KOPT-K1 (cell line): Measurements from ENCODE around the gene PCMTD2.
"Not testable (repeated sequence)": the region's sequence is repeated elsewhere in the genome, so short reads cannot be mapped to it uniquely, and the experiment has no call there.

Experiments
- H3K27ac ChIP-seq: fragments of 200-600 bp; sonication (generic); 2 replicates; pipeline ENCODE4 v1.5.1; 2016; ENCODE audit warnings: antibody characterized with exemption, mild to moderate bottlenecking, low read depth, low read length; ENCODE audit not compliant: poor library complexity, severe bottlenecking
- H3K36me3 ChIP-seq: fragments of 200-600 bp; sonication (generic); 2 replicates; pipeline ENCODE4 v1.5.1; 2017; ENCODE audit warnings: antibody characterized with exemption, mild to moderate bottlenecking, low read length, moderate library complexity; ENCODE audit not compliant: insufficient read depth
- H3K9me3 ChIP-seq: fragments of 200-600 bp; sonication (generic); 2 replicates; pipeline ENCODE4 v1.5.1; 2017; ENCODE audit warnings: antibody characterized with exemption, low read length, mild to moderate bottlenecking; ENCODE audit not compliant: insufficient read depth, poor library complexity, severe bottlenecking

PCMTD2 gene

DNA sequence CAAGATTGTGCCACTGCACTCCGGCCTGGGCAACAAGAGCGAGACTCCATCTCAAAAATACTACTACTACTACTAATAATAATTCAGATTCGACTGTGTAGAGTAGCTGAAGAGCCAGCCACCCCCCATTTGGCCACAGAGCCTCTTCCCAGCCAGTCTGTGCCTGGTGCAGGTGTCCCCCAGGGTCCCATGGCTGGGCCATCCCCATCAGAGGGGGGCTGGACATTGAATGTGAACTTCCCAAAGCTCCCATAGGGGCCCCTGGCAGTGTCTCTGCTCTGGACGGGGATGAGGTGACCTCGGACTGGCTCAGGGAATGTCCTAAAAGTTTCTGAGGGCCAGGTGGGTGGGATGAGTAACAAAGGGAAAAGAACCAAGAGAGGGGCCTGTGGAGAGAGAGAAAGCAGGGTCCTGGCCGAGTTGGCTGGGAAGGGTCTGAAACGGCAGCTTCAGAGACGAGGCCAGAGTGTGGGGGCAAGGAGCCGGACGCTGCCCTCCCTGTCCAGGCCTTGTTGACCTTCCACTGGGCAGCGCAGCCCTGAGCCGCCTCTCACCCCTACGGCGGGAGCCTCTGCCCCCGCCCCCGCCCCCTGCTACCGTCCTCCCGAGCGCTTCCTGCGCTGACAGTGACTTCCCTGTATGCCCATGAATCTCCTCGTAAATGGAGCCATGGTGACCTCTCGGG is 24.9 kb upstream of the PCMTD2 start:
- Histone ChIP-seq H3K9me3 (no peaks in the 10 kb centered on the region), H3K27ac (no peak overlapping the region), H3K36me3 (no peaks in the 10 kb centered on the region)

DNA sequence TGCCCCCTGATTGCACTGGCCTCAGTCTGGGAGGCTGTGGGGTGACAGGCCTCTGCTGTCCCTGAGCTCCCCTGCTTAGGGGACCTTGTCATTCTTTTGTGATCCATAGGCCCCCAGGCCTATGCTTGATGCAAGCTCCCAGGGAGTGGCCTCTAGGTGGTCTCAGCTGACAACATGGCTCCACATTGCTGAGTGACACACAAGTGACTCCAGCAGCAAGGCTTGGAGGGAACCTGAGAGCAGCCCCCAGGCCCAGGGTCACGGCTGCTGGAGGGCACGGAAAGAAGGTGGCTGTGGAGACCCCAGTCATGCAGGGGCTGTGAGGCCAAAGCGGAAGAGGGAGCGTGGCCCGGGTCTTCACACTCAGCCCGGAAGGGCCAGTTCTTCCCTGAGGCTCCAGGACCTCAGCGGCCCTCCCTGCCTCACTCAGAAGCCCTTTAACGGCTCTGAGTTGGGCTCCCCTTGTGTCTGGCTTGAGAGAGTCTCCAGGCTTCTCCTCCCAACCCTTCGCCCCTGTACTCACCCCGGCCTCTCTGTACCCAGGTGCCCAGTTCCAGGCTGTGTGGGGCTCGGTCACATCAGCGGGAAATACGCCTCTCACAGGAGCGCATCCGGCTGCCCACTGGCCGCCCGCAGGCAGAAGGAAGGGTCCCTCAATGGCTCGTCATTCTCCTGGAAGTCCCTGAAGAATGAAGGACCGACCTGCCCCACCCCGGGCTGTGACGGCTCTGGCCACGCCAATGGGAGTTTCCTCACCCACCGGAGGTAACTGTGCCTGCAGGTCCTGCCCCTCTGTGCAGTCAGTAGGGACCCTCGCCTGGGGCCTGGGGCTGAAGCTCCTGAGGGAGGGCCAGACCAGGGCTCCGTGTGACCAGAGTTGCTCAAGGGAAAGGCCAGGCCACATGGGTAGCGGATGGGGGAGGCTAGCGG is 23.7 kb upstream of the PCMTD2 start:
- peak overlapping the region; percentile 2 for H3K27ac ChIP-seq
- no peaks in the 10 kb centered on the region for H3K36me3 ChIP-seq
- no peaks in the 10 kb centered on the region for H3K9me3 ChIP-seq

DNA sequence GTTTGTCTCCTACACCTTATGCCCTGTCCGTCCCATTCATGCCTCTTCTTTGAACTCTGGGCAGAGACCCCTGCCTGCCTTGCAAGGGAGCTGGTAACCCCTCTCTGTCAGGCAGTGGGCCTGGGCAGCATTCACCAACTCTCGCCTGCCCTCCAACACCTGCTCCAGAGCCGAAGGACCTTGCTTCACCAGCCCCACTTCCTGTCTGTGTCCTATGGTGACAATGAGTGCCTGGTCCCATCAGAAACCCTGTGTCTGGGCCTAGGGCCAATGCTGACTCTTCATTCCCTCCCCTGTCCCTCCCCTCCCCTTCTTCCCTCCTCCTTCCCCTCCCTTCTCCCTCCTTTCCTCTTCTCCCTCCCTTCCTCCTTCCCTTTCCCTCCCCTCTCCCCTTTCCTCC is 22.8 kb upstream of the PCMTD2 start:
- Histone ChIP-seq H3K27ac (peak overlapping the region; percentile 2), H3K36me3 (no peaks in the 10 kb centered on the region), H3K9me3 (no peaks in the 10 kb centered on the region)

DNA sequence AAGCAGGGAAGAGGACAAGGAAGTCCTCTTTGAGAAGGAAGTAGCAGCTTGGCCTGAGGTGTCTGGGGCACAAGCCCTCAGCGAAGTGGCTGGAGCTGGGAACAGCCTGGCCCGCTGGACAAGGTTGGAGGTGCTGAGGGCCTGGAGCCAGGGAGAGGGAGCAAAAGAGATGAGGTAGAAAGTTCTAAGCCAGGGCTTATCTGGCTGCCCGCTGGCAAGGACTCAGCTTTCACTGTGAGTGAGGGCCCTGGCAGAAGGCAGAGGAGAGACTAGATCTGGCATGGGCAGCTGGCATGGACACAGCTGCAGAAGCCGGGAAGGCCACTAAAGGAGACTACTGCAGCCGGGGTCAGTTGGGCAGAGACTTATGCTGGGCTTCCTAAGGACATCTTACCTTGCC is 21.8 kb upstream of the PCMTD2 start:
- Histone ChIP-seq H3K36me3 (no peaks in the 10 kb centered on the region), H3K9me3 (no peaks in the 10 kb centered on the region), H3K27ac (no peak overlapping the region)

DNA sequence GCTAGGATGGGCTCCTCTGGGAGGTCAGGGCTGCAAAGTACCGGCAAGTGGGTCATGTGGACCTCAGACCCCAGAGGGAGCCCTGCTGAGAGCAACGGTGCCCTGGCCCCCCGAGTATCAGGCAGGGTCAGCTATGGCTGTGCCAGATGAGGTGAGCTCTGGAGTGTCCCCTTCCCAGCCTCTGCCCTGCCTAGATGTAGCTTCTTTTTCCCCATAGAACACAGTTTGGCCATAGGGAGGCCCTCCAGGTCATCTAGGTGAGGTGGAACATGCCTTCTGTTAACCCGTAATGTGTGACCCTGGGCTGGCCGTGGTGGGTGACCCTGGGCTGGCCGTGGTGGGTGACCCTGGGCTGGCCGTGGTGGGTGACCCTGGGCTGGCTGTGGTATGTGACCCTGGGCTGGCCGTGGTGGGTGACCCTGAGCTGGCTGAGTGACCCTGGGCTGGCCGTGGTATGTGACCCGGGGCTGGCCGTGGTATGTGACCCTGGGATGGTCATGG is 21.2 kb upstream of the PCMTD2 start:
- no peak overlapping the region for H3K27ac ChIP-seq

DNA sequence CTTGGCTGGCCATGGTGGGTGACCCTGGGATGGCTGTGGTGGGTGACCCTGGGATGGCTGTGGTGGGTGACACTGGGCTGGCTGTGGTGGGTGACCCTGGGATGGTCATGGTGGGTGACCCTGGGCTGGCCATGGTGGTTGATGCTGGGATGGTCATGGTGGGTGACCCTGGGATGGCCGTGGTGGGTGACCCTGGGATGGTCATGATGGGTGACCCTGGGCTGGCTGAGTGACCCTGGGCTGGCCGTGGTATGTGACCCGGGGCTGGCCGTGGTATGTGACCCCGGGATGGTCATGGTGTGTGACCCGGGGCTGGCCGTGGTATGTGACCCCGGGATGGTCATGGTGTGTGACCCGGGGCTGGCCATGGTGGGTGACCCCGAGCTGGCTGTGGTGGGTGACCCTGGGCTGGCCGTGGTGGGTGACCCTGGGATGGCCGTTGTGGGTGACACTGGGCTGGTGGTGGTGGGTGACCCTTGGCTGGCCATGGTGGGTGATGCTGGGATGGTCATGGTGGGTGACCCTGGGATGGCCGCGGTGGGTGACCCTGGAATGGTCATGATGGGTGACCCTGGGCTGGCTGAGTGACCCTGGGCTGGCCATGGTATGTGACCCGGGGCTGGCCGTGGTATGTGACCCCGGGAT is 20.5 kb upstream of the PCMTD2 start:
- not testable (repeated sequence) for H3K9me3 ChIP-seq, H3K36me3 ChIP-seq, H3K27ac ChIP-seq

More for the DNA sequence above, 21.2 kb upstream of the PCMTD2 start:
- no peaks in the 10 kb centered on the region for H3K36me3 ChIP-seq
- no peaks in the 10 kb centered on the region for H3K9me3 ChIP-seq

DNA sequence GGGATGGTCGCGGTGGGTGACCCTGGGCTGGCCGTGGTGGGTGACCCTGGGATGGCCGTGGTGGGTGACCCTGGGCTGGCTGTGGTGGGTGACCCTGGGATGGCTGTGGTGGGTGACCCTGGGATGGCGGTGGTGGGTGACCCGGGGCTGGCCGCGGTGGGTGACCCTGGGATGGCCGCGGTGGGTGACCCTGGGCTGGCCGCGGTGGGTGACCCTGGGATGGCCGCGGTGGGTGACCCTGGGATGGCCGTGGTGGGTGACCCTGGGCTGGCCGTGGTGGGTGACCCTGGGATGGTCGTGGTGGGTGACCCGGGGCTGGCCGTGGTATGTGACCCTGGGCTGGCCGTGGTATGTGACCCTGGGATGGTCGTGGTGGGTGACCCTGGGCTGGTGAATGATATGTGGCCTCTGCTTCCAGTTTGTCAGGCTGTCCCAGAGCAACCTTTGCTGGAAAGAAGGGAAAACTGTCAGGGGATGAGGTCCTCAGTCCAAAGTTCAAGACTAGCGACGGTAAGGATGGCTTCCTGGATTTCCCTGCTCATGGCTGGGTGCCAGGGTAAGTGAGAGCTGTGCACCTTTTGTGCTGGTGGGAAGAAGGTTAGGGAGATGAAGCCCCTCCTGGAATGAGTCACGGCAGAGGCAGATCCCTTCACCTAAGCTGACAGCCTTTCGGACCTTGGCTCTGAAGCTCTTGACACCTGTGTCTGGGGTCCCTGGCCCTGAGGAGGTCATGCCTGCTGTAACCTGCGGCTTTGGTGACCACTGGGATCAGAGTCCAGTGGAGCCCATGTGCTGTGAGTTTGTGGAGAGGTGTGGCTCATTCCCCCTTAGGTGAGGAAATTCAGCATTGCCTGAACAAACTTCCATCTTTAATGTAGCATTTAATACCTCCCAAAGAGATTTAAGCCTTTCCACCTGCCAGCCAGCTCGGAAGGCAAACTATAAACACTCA is 19.1 kb upstream of the PCMTD2 start:
- Histone ChIP-seq H3K27ac (no peak overlapping the region), H3K36me3 (no peaks in the 10 kb centered on the region), H3K9me3 (no peaks in the 10 kb centered on the region)

DNA sequence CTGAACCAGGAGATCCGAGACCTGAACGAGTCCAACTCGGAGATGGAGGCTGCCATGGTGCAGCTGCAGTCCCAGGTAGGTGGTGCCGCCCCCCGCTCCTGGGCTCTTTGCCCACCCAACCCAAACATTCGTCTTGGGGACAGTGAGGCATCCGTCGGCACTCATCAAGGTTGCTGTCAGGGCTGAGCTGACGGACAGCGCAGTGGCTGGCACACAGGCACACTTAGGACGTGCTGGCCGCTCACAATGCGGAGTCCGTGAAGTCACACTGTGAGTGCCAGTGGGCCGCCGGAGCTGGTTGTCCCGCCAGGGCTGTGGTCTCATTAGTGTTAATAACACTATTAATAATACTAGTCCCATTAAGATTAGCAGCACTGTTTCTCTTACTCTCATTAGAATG is 18.2 kb upstream of the PCMTD2 start:
- Histone ChIP-seq H3K36me3 (no peaks in the 10 kb centered on the region), H3K27ac (no peak overlapping the region), H3K9me3 (no peaks in the 10 kb centered on the region)

DNA sequence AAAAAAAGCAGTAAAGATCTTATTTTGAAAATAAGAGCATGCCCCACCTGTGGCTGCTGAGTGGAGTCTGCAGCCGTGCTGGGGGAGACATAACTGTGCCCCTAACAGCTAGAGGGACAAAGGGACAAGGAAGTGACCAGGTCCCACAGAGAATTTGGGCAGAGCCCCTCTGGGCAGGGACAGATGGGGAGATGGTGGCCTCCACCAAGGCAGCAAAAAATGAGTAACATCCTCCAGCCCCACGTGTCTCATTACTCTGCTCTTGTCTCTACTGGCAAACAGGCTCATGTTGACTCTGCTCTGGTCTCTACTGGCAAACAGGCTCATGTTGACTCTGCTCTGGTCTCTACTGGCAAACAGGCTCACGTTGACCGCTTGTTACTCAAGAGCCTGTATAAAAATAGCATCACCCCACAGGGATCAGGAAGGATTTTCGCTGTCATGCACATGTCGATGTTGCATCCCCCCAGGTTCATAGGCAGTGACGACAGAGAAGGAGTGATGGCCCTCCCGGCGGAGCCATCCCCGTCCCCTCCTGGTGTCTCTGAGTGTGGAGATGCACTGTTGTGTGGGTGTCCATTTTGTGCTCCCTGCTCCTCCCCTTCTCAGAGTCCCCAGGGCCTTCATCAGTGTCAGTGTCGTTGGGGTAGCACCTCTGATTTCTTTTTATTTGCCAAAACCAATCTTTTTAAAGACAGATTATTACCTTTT is 17.3 kb upstream of the PCMTD2 start:
- Histone ChIP-seq H3K27ac (no peak overlapping the region), H3K9me3 (no peaks in the 10 kb centered on the region), H3K36me3 (no peaks in the 10 kb centered on the region)

DNA sequence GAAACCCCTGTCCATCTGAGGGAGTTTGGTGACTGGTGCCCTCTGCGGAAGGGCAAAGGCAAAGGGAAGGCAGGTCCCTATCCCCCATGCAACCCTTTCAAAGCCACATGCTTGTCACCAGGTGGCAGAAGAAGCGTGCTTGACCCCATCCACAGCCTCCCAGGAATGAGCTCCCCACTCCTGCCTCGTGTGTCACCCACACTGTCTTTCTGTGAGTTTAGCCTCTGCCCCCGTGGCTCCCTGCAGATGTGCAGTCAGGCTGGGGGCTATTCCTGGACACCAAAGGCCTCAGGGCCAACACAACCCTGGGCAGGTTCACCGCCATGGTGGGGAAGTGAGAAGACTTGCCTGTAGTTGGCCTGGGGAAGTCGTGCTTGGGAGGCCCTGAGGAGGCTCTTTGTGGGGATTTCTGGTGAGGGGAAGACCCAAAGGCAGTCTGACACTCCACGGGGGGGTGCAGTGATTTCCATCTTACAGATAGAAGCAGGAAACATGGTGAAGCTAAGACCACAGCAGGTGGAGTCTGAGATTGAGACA is 16.6 kb upstream of the PCMTD2 start:
- no peaks in the 10 kb centered on the region for H3K36me3 ChIP-seq
- H3K9me3 ChIP-seq, result no peaks in the 10 kb centered on the region
- H3K27ac ChIP-seq, result no peak overlapping the region

DNA sequence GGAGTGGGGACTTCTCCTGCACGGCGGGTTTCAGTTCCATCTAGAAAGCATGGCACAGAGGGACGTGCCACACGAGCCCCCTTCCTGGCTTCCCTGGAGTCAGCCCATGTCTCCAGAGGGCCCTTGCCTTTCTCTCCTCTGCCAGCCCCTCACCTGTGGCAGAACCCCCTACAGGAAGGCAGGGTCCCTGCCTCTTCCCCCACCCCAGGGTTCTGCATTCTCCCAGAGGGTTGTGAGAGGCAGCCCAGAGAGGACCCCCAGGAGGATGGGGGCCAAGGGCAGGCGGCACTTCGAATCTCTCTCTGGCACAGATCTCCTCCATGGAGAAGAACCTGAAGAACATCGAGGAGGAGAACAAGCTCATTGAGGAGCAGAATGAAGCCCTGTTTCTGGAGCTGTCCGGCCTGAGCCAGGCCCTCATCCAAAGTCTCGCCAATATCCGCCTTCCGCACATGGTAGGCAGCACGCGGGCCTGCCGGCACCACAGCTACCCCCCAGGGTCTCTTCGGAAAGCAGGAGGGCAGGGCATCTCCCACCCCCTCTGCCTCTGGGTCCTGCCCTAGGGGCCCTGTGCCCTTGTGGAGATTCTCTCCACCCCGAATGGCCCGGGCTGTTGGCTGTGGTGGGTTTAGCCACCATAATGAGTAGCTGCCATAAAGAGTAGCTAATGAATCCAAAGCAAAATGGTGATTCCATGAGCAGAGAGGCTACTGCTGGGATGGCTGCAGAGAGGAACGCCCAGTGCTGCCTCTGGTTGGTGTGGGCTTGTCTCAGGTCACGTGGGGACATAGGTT is 15.9 kb upstream of the PCMTD2 start:
- H3K9me3 ChIP-seq, result no peaks in the 10 kb centered on the region
- H3K36me3 ChIP-seq, result no peaks in the 10 kb centered on the region
- H3K27ac ChIP-seq, result no peak overlapping the region

DNA sequence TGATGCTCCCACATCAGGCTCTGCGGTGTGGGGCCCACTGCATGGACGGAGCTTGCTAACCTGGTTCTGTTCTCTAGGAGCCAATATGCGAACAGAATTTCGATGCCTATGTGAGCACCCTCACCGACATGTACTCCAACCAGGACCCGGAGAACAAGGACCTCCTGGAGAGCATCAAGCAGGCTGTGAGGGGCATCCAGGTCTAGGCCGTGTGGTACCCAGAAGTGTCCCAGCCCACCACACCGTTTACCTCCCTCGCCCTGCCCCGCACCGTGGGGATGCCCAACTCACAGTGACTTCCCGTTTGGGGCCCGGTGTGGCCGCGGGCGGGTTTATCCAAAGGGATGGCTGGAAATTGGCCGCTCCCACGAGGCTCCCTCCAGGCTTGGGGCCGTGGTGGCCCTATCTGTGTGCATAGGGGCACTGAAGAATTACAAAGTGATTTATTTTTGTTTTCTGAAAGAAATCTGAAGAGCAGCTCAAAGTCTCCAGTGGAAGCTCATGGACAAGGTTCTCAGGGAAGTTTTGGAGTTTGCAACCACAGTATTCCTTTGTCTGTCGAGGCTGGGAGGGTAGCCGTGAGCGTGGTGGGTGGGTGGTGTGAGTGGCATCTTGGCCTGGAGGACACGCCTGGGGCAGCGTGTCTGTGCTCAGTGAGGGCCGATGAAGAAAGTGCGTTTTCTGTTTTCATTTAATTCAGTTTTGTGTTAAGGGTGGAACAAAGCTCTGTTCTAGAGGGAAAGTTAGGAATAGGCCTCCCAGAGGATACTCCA is 15.1 kb upstream of the PCMTD2 start:
- H3K9me3 ChIP-seq, result no peaks in the 10 kb centered on the region
- no peak overlapping the region for H3K27ac ChIP-seq
- no peaks in the 10 kb centered on the region for H3K36me3 ChIP-seq
